Activated CD4-positive, alpha-beta memory T cell treated with anti-CD3 and anti-CD28 coated beads, Interleukin-2, amount 10 ng/mL, durations not matched to agents 7 days and 5 days (primary cell): ENCODE data around the gene RLN2. TPM values are rescaled to one million over a fixed set of nuclear protein-coding genes. Genes with fewer than 3 reads are reported as not detected.

ENCODE experiments used
- CTCF ChIA-PET: fragments of 350-600 bp; sonication (Branson Sonifier 250); formaldehyde crosslinking; loops from one replicate; lab custom pipeline; 2021; ENCODE audit warnings: antibody characterized with exemption, inconsistent platforms; lab: Charles Lee
- POLR2A ChIA-PET: fragments of 350-600 bp; sonication (Branson Sonifier 250); formaldehyde crosslinking; loops from one replicate; lab custom pipeline; 2021; ENCODE audit warnings: antibody characterized with exemption; lab: Charles Lee
- DNase-seq: peaks from one replicate; pipeline ENCODE4 v3.0.0-alpha.2; 2020
- H3K27ac Mint-ChIP-seq: one replicate; pipeline ENCODE4 v1.8.0; 2021; ENCODE audit warnings: mild to moderate bottlenecking, mixed read lengths
- H3K27me3 Mint-ChIP-seq: one replicate; pipeline ENCODE4 v1.8.0; 2021; ENCODE audit warnings: mixed read lengths
- H3K36me3 Mint-ChIP-seq: one replicate; pipeline ENCODE4 v1.8.0; 2021; ENCODE audit warnings: low read depth, mixed read lengths
- H3K4me1 Mint-ChIP-seq: one replicate; pipeline ENCODE4 v1.8.0; 2021; ENCODE audit warnings: mixed read lengths
- H3K4me3 Mint-ChIP-seq: one replicate; pipeline ENCODE4 v1.8.0; 2021; ENCODE audit warnings: mild to moderate bottlenecking, mixed read lengths
- H3K9me3 Mint-ChIP-seq: one replicate; pipeline ENCODE4 v1.8.0; 2021; ENCODE audit warnings: mixed read lengths
- total RNA-seq, 2 experiments: library from RNA; stranded (reverse); gene quantifications; one replicate each; pipeline ENCODE4 v1.2.3, GENCODE V29; 2021

Gene RLN2
- total RNA-seq, 2 experiments from 2014 or later = 3.2 to 3.6 TPM

DNA sequence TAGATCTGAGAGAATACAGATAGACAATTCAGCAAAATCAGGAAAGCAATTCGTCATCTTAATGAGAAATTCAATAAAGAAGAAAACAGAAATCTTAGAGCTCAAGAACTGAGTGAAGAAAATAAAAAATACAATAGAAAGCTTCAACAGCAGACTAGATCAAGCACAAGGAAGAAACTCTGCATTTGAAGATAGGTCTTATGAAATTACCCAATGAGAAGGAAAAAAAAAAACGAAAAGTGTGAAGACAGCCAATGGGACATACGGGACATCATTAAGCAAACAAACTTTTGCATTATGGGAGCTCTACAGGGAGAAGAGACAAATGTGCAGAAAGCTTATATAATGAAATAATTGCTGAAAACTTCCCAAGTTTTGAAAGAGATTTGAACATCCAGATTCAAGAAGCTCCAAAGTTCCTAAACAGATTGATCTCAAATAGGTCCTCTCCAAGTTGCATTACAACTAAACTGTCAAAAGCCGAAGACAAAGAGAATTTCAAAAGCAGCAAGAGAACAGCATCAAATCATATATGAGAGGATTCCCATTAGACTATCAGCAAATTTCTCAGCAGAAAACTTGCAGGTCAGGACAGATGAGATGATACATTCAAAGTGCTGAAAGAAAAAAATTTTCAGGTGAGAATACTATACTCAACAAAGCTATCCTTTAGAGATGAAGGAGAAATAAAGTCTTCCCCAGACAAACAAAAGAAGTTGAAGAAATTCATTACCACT, 10.8 kb upstream of the RLN2 start:
- Mint-ChIP-seq H3K9me3 (peaks cover 13% of the 10 kb centered on the region), H3K27me3 (no peaks in the 10 kb centered on the region), H3K4me3 (no peak overlapping the region), H3K4me1 (no peaks in the 10 kb centered on the region), H3K27ac (no peak overlapping the region), H3K36me3 (peaks cover 21% of the 10 kb centered on the region)
- POLR2A ChIA-PET = no interaction called here
- DNase-seq = no peak
- CTCF ChIA-PET = interaction anchor here (1.2 kb wide), 1 partner anchor 111 kb away, joined by 3 read pairs; no protein-coding TSS in a partner anchor

DNA sequence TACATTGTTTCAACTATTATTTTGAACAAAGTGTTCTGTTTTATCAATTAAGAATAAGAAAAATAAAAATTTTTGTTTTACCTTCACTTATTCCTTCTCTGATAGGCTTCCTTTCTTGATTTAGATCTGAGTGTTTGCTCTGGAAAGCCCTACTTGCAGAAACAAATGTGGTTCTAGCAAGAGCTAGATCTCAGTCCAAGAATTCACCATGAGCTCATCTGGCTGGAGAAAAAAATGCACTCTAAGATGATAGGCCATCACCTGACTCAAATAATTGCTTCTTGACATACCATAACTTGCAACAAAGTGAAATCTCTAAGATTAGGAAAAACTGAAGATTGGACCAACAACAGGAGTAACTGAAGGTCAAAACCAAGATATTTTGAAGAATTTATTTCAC, 6.3 kb upstream of the RLN2 start:
- ChIA-PET POLR2A (interaction anchor here (0.9 kb wide), 1 partner anchor 10 kb away, joined by 3 read pairs; no protein-coding TSS in a partner anchor), CTCF (no interaction called here)
- no peak overlapping the region for H3K27ac Mint-ChIP-seq
- peaks cover 13% of the 10 kb centered on the region for H3K9me3 Mint-ChIP-seq
- H3K36me3 Mint-ChIP-seq = peaks cover 12% of the 10 kb centered on the region
- no peak for DNase-seq
- peaks cover 6% of the 10 kb centered on the region for H3K4me1 Mint-ChIP-seq
- H3K27me3 Mint-ChIP-seq = no peaks in the 10 kb centered on the region
- H3K4me3 Mint-ChIP-seq = no peak overlapping the region

DNA sequence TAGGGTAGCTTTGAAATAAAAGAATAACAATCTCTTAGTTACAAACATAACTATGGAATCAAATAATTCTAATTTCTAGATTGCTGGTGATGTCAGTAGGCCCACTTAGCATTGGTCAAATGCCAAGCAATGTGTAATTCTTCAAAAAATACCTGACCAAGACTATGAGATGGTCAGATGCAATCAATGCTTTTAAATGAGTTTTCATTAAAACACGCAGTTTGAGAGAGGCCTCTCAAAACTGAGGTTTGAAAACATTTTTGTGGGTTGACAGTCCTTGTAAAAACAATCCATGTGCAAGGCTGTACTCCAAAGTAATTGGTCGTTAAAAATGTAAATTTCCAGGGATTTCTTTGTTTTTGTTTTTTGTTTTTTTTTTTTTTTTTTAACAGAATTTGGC, 1.2 kb upstream of the RLN2 start:
- Mint-ChIP-seq H3K27me3 (no peaks in the 10 kb centered on the region), H3K4me3 (no peak overlapping the region), H3K27ac (no peak overlapping the region), H3K4me1 (peaks cover 28% of the 10 kb centered on the region), H3K36me3 (no peaks in the 10 kb centered on the region), H3K9me3 (no peaks in the 10 kb centered on the region)
- DNase-seq = no peak
- ChIA-PET CTCF (no interaction called here), POLR2A (no interaction called here)

GRCh38 chr9:5301544-5301943, 3.0 kb downstream of the RLN2 start:
- POLR2A ChIA-PET = interaction anchor here (1.2 kb wide), 1 partner anchor 10 kb away, joined by 3 read pairs; no protein-coding TSS in a partner anchor
- CTCF ChIA-PET = interaction anchor here (1.3 kb wide), 1 partner anchor 125 kb away, joined by 3 read pairs; no protein-coding TSS in a partner anchor
- Mint-ChIP-seq H3K27ac (no peak overlapping the region), H3K27me3 (no peaks in the 10 kb centered on the region), H3K4me1 (peaks cover 22% of the 10 kb centered on the region), H3K36me3 (peaks cover 14% of the 10 kb centered on the region), H3K9me3 (peaks cover 8% of the 10 kb centered on the region), H3K4me3 (no peak overlapping the region)
- DNase-seq = no peak

DNA sequence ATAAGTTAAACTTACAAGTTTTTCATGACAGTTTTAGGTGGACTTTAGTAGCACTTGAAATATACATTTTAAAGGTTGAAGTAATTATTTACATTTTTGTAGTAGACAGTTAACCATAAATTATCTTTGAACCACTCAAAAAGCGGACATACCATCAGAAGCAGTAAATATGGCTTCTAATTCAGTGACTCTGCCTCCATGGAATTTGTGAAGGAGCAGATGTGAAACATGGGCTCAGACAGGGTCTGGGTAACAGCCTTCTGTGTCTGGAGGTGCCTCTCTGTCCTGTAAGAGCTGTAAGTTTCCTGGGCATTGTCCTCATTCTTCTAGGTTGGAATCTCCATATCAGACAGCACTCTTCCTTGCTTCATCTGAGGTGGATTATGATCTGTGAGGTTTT, 12.4 kb downstream of the RLN2 start:
- CTCF ChIA-PET = no interaction called here
- Mint-ChIP-seq H3K27me3 (peaks cover 9% of the 10 kb centered on the region), H3K36me3 (peaks cover 8% of the 10 kb centered on the region), H3K4me3 (no peak overlapping the region), H3K9me3 (peaks cover 14% of the 10 kb centered on the region), H3K27ac (no peak overlapping the region), H3K4me1 (no peaks in the 10 kb centered on the region)
- no peak for DNase-seq
- POLR2A ChIA-PET = no interaction called here

DNA sequence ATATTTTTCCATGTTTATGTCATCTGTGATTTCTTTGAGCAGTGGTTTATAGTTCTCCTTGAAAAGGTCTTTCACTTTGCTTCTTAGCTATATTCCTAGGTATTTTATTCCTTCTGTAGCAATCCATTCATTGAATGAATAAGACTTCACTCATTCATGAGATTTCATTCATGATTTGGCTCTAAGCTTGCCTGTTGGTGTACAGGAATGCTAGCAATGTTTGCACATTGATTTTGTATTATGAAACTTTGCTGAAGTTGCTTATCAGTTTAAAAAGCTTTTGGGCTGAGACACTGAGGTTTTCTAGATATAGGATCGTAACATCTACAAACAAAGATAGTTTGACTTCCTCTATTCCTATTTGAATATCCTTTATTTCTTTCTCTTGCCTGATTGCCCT, 15.9 kb downstream of the RLN2 start:
- no peak overlapping the region for H3K27ac Mint-ChIP-seq
- peaks cover 7% of the 10 kb centered on the region for H3K36me3 Mint-ChIP-seq
- H3K27me3 Mint-ChIP-seq = peaks cover 9% of the 10 kb centered on the region
- ChIA-PET CTCF (no interaction called here), POLR2A (interaction anchor here (0.6 kb wide), 1 partner anchor 169 kb away, joined by 3 read pairs; no protein-coding TSS in a partner anchor)
- no peak for DNase-seq
- no peak overlapping the region for H3K4me3 Mint-ChIP-seq
- peaks cover 5% of the 10 kb centered on the region for H3K9me3 Mint-ChIP-seq
- no peaks in the 10 kb centered on the region for H3K4me1 Mint-ChIP-seq

GRCh38 chr9:5286262-5286661, 18.3 kb downstream of the RLN2 start:
- no peak for DNase-seq
- Mint-ChIP-seq H3K4me1 (no peaks in the 10 kb centered on the region), H3K4me3 (no peak overlapping the region), H3K27me3 (peaks cover 9% of the 10 kb centered on the region), H3K36me3 (no peaks in the 10 kb centered on the region), H3K27ac (no peak overlapping the region), H3K9me3 (peaks cover 2% of the 10 kb centered on the region)
- ChIA-PET CTCF (no interaction called here), POLR2A (no interaction called here)

- H3K4me3 Mint-ChIP-seq = no peak overlapping the region
- no peak for DNase-seq
- no peaks in the 10 kb centered on the region for H3K27me3 Mint-ChIP-seq
- H3K27ac Mint-ChIP-seq = no peak overlapping the region
- H3K9me3 Mint-ChIP-seq = peaks cover 2% of the 10 kb centered on the region
- ChIA-PET POLR2A (no interaction called here), CTCF (no interaction called here)
- H3K36me3 Mint-ChIP-seq = no peaks in the 10 kb centered on the region
- no peaks in the 10 kb centered on the region for H3K4me1 Mint-ChIP-seq
Observed at GRCh38 chr9:5278486-5278885, 26.0 kb downstream of the RLN2 start.

- no peak overlapping the region for H3K4me3 Mint-ChIP-seq
- H3K9me3 Mint-ChIP-seq = peaks cover 2% of the 10 kb centered on the region
- no peak for DNase-seq
- no peak overlapping the region for H3K27ac Mint-ChIP-seq
- ChIA-PET CTCF (interaction anchor here (1.5 kb wide), 1 partner anchor 14 kb away, joined by 5 read pairs; no protein-coding TSS in a partner anchor), POLR2A (no interaction called here)
- H3K4me1 Mint-ChIP-seq = no peaks in the 10 kb centered on the region
- H3K27me3 Mint-ChIP-seq = no peaks in the 10 kb centered on the region
- H3K36me3 Mint-ChIP-seq = no peaks in the 10 kb centered on the region
Observed at GRCh38 chr9:5274770-5275169, 29.7 kb downstream of the RLN2 start.

DNA sequence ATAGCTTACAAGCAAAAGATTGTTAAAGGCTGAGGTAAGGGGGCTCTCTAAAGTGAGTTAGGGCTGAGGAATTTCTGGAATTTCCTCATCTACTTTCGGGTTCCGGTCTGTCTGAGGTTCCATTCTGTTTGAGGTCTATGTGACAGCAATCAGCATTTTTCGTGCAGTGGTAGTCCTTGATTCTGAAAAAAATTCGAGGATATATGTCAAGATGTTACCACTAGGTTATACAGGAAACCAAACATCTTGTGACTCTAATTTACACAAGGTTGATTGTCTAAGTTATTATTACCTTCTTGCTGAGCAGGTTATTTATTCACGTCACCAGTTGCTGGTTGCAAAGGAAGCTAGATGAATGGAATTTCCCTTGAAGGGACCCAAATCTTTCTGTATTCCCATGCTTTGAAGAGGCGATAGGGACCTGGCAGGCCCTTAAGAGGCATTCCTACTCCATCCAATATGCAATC, 35.2 kb downstream of the RLN2 start:
- peaks cover 2% of the 10 kb centered on the region for H3K4me1 Mint-ChIP-seq
- H3K27ac Mint-ChIP-seq = no peak overlapping the region
- no peaks in the 10 kb centered on the region for H3K36me3 Mint-ChIP-seq
- H3K27me3 Mint-ChIP-seq = no peaks in the 10 kb centered on the region
- DNase-seq = no peak
- CTCF ChIA-PET = interaction anchor here (0.8 to 1.4 kb wide), 2 partner anchors 39 to 122 kb away, joined by 3 to 4 read pairs; partner anchors contain the start of gene INSL4
- no peak overlapping the region for H3K4me3 Mint-ChIP-seq
- POLR2A ChIA-PET = no interaction called here
- no peaks in the 10 kb centered on the region for H3K9me3 Mint-ChIP-seq

GRCh38 chr9:5265939-5266338, 38.6 kb downstream of the RLN2 start:
- Mint-ChIP-seq H3K4me3 (no peak overlapping the region), H3K9me3 (no peaks in the 10 kb centered on the region), H3K27ac (no peak overlapping the region), H3K36me3 (no peaks in the 10 kb centered on the region), H3K27me3 (no peaks in the 10 kb centered on the region), H3K4me1 (peaks cover 4% of the 10 kb centered on the region)
- no peak for DNase-seq
- ChIA-PET POLR2A (no interaction called here), CTCF (no interaction called here)

DNA sequence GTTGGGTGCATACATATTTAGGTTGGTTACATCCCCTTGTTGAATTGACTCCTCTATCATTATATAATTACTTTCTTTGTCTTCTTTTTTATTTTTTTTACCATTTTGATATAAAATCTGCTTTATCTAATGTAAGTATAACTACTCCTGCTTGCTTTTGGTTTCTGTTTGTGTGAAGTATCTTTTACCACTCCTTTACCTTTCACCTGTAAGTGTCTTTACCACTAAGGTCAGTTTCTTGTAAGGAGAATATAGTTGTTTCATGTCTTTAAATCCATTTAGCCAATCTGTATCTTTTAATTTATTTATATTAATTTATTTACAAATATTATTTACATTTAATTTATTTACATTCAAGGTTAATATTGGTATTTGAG, 40.3 kb downstream of the RLN2 start:
- Mint-ChIP-seq H3K9me3 (no peaks in the 10 kb centered on the region), H3K4me3 (no peak overlapping the region), H3K27me3 (no peaks in the 10 kb centered on the region), H3K36me3 (no peaks in the 10 kb centered on the region), H3K27ac (no peak overlapping the region), H3K4me1 (peaks cover 4% of the 10 kb centered on the region)
- no peak for DNase-seq
- ChIA-PET POLR2A (no interaction called here), CTCF (no interaction called here)

DNA sequence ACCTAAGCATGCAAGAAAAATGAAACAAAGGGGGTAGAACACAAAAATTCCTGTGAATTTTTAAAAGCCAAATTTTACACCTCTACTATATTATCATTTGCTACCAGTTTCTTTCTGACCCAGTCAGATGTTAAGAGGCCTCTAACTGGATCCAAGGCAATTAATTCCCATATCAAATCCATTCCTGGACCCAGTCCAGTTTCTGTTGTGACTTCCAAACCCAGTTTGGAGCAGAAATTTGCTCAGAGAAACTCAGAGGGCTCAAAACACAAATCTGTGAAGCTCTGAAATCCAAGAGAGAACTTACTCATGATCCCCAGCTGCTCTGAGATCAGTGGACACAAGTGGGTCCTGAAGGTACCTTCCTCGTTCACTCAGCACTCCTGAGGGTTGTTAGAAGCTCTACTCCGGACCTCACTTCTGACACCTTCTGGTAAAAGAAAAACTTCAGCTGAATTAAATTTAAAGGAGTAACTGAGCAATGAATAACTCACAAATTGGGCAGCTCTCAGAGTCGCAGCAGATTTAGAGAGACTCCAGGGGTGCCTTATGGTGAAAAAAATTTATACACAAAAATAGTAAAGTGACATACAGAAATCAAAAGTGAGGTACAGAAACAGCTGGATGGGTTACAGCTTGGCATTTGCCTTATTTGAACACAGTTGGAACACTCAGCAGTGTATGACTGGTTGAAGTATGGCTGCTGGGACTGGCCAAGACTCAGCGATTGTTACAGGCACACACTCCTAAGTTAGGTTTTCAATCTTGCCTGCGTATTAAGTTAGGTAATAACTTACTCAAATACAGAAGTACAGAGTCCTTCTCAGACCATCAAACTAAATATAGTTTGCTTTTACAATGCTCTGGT, 40.9 kb downstream of the RLN2 start:
- H3K4me3 Mint-ChIP-seq = no peak overlapping the region
- H3K36me3 Mint-ChIP-seq = no peaks in the 10 kb centered on the region
- H3K4me1 Mint-ChIP-seq = peaks cover 4% of the 10 kb centered on the region
- DNase-seq = no peak
- no peaks in the 10 kb centered on the region for H3K9me3 Mint-ChIP-seq
- H3K27ac Mint-ChIP-seq = no peak overlapping the region
- no peaks in the 10 kb centered on the region for H3K27me3 Mint-ChIP-seq
- CTCF ChIA-PET = no interaction called here
- POLR2A ChIA-PET = no interaction called here
